HUES6 (cell line): ENCODE measurements around the gene TANGO6.

Source experiments
- H3K27ac ChIP-seq: 2 replicates; pipeline ENCODE4 v1.7.0; 2013; ENCODE audit warnings: low read depth, mild to moderate bottlenecking, low read length, inconsistent platforms
- H3K27me3 ChIP-seq: 2 replicates; pipeline ENCODE4 v1.6.1; 2013; ENCODE audit warnings: low read length; ENCODE audit not compliant: control insufficient read depth, insufficient read depth
- H3K36me3 ChIP-seq: 2 replicates; pipeline ENCODE4 v1.6.1; 2013; ENCODE audit warnings: low read length; ENCODE audit not compliant: control insufficient read depth, insufficient read depth
- H3K4me1 ChIP-seq: 2 replicates; pipeline ENCODE4 v1.6.1; 2013; ENCODE audit warnings: low read length; ENCODE audit not compliant: control insufficient read depth, insufficient read depth
- H3K4me3 ChIP-seq: 2 replicates; pipeline ENCODE4 v1.5.1; 2013; ENCODE audit warnings: low read depth, low read length
- H3K9ac ChIP-seq: one replicate; pipeline ENCODE4 v1.6.1; 2013; ENCODE audit warnings: mild to moderate bottlenecking, low read length
- H3K9me3 ChIP-seq: 2 replicates; pipeline ENCODE4 v1.6.1; 2013; ENCODE audit warnings: low read depth, low read length; ENCODE audit not compliant: control insufficient read depth, insufficient read depth

TANGO6 gene

GRCh38 chr16:68843482-68844210, at the start of gene TANGO6:
TANGO6 (plus strand) TSS chr16:68843531; CDS start chr16:68843618, 87 bp downstream.
- Histone ChIP-seq H3K4me3 (peak within 1 kb of the TSS; percentile 90), H3K36me3 (no peaks in the 10 kb centered on the region), H3K9me3 (no peaks in the 10 kb centered on the region), H3K4me1 (0 out of 2 replicates have a peak, but pooled peaks cover 6% of the 10 kb centered on the region), H3K27ac (peak within 1 kb of the TSS; percentile 80; the same call in 1 of the 2 replicates), H3K27me3 (no peaks in the 10 kb centered on the region), H3K9ac (peak within 1 kb of the TSS; percentile 84)

GRCh38 chr16:68798398-68798797, 44.9 kb upstream of the TANGO6 start:
- Histone ChIP-seq H3K27me3 (no peaks in the 10 kb centered on the region), H3K36me3 (peaks cover 16% of the 10 kb centered on the region), H3K4me3 (no peak overlapping the region), H3K9ac (no peak overlapping the region), H3K4me1 (peaks cover 25% of the 10 kb centered on the region), H3K9me3 (no peaks in the 10 kb centered on the region), H3K27ac (no peak overlapping the region)

- Histone ChIP-seq H3K27me3 (no peaks in the 10 kb centered on the region), H3K27ac (no peak overlapping the region)
Observed at GRCh38 chr16:68800257-68800875, 43.0 kb upstream of the TANGO6 start.

GRCh38 chr16:68802190-68802589, 41.1 kb upstream of the TANGO6 start:
- Histone ChIP-seq H3K27me3 (no peaks in the 10 kb centered on the region), H3K4me3 (no peak overlapping the region), H3K36me3 (peaks cover 24% of the 10 kb centered on the region), H3K9me3 (no peaks in the 10 kb centered on the region), H3K4me1 (peaks cover 23% of the 10 kb centered on the region), H3K27ac (no peak overlapping the region), H3K9ac (no peak overlapping the region)

More at GRCh38 chr16:68800257-68800875, 43.0 kb upstream of the TANGO6 start:
- Histone ChIP-seq H3K4me3 (no peak overlapping the region), H3K9ac (no peak overlapping the region), H3K4me1 (peaks cover 23% of the 10 kb centered on the region), H3K36me3 (peaks cover 18% of the 10 kb centered on the region), H3K9me3 (no peaks in the 10 kb centered on the region)

- no peak overlapping the region for H3K9ac ChIP-seq
- H3K4me3 ChIP-seq = no peak overlapping the region
- H3K27ac ChIP-seq = no peak overlapping the region
- H3K36me3 ChIP-seq = peaks cover 57% of the 10 kb centered on the region
- H3K9me3 ChIP-seq = no peaks in the 10 kb centered on the region
- no peaks in the 10 kb centered on the region; the same call in 1 of the 2 replicates for H3K4me1 ChIP-seq
- H3K27me3 ChIP-seq = no peaks in the 10 kb centered on the region
Observed at GRCh38 chr16:68806422-68806821, 36.9 kb upstream of the TANGO6 start.

- no peak overlapping the region for H3K27ac ChIP-seq
- H3K9ac ChIP-seq = no peak overlapping the region
- no peaks in the 10 kb centered on the region for H3K9me3 ChIP-seq
- H3K27me3 ChIP-seq = no peaks in the 10 kb centered on the region
- H3K4me1 ChIP-seq = no peaks in the 10 kb centered on the region; the same call in 1 of the 2 replicates
- peaks cover 57% of the 10 kb centered on the region for H3K36me3 ChIP-seq
- H3K4me3 ChIP-seq = no peak overlapping the region
Observed at GRCh38 chr16:68806981-68807380, 36.4 kb upstream of the TANGO6 start.

- Histone ChIP-seq H3K27me3 (no peaks in the 10 kb centered on the region), H3K9ac (no peak overlapping the region), H3K27ac (no peak overlapping the region), H3K4me1 (no peaks in the 10 kb centered on the region), H3K36me3 (peaks cover 89% of the 10 kb centered on the region), H3K4me3 (no peak overlapping the region), H3K9me3 (no peaks in the 10 kb centered on the region)
Observed at GRCh38 chr16:68814516-68814915, 28.8 kb upstream of the TANGO6 start.

- H3K4me3 ChIP-seq = no peak overlapping the region
- no peaks in the 10 kb centered on the region; the same call in 1 of the 2 replicates for H3K4me1 ChIP-seq
- H3K27me3 ChIP-seq = no peaks in the 10 kb centered on the region
- 0 out of 2 replicates have a peak overlapping the region, but pooled peaks have one; percentile 59 for H3K27ac ChIP-seq
- H3K36me3 ChIP-seq = peaks cover 77% of the 10 kb centered on the region
- H3K9ac ChIP-seq = no peak overlapping the region
- H3K9me3 ChIP-seq = peaks cover 2% of the 10 kb centered on the region; the same call in 1 of the 2 replicates
Observed at GRCh38 chr16:68823401-68824135, 19.8 kb upstream of the TANGO6 start.

- Histone ChIP-seq H3K27me3 (no peaks in the 10 kb centered on the region), H3K4me1 (no peaks in the 10 kb centered on the region; the same call in 1 of the 2 replicates), H3K9ac (no peak overlapping the region), H3K27ac (no peak overlapping the region), H3K36me3 (peaks cover 83% of the 10 kb centered on the region), H3K9me3 (peaks cover 2% of the 10 kb centered on the region; the same call in 1 of the 2 replicates), H3K4me3 (no peak overlapping the region)
Observed at GRCh38 chr16:68825427-68825826, 17.9 kb upstream of the TANGO6 start.

- Histone ChIP-seq H3K9ac (no peak overlapping the region), H3K27ac (no peak overlapping the region), H3K36me3 (peaks cover 79% of the 10 kb centered on the region), H3K4me3 (no peak overlapping the region), H3K27me3 (no peaks in the 10 kb centered on the region), H3K9me3 (peaks cover 2% of the 10 kb centered on the region; the same call in 1 of the 2 replicates), H3K4me1 (no peaks in the 10 kb centered on the region; the same call in 1 of the 2 replicates)
Observed at GRCh38 chr16:68826652-68827051, 16.7 kb upstream of the TANGO6 start.
